HepG2 (cell line): ENCODE measurements around the gene DDOST.

Source experiments
- ATF2 ChIP-seq: sonication (generic); formaldehyde crosslinking; IDR thresholded peaks from 2 replicates; pipeline ENCODE4 v1.4.0; 2020; ENCODE audit warnings: missing genetic modification reagents
- ELK4 ChIP-seq: sonication (generic); formaldehyde crosslinking; IDR thresholded peaks from 2 replicates; pipeline ENCODE4 v1.9.0; 2021; ENCODE audit warnings: missing genetic modification reagents, borderline replicate concordance
- RFX3 ChIP-seq: IDR thresholded peaks from 2 replicates; pipeline ENCODE4 v1.6.1; 2016; ENCODE audit warnings: missing biosample characterization, missing genetic modification reagents
- ZNF20 ChIP-seq: sonication (generic); formaldehyde crosslinking; IDR thresholded peaks from 2 replicates; pipeline ENCODE4 v1.4.0; 2020; ENCODE audit warnings: mild to moderate bottlenecking, moderate library complexity, missing genetic modification reagents
- ZNF292 ChIP-seq: sonication (generic); formaldehyde crosslinking; IDR thresholded peaks from 2 replicates; pipeline ENCODE4 v1.8.1; 2022; ENCODE audit warnings: mild to moderate bottlenecking, low read depth, missing genetic modification reagents, borderline replicate concordance
- ZNF619 ChIP-seq: sonication (generic); formaldehyde crosslinking; IDR thresholded peaks from 2 replicates; pipeline ENCODE4 v1.4.0; 2020; ENCODE audit warnings: mild to moderate bottlenecking, missing genetic modification reagents
- ZSCAN31 ChIP-seq: sonication (generic); formaldehyde crosslinking; IDR thresholded peaks from 2 replicates; pipeline ENCODE4 v1.5.0; 2020; ENCODE audit warnings: low read depth, mild to moderate bottlenecking, missing genetic modification reagents
- TF ChIP-seq, protein P1 (sequence below): sonication (generic); formaldehyde crosslinking; IDR thresholded peaks from 2 replicates; pipeline ENCODE4 v1.5.0; 2020; ENCODE audit warnings: mild to moderate bottlenecking, missing genetic modification reagents, moderate library complexity
- TF ChIP-seq, protein P2 (sequence below), 2 experiments: fragments of 450-650 bp in 1 of 2; sonication (generic) in 1 of 2; formaldehyde crosslinking; IDR thresholded peaks; 2 replicates each; pipeline versions ENCODE4 v1.5.0 to v1.8.0; 2020 to 2022; ENCODE audit warnings: mild to moderate bottlenecking in 1 of 2, missing genetic modification reagents in 1 of 2

- TF ChIP-seq ZNF619: no peak
- TF ChIP-seq, protein P1, sequence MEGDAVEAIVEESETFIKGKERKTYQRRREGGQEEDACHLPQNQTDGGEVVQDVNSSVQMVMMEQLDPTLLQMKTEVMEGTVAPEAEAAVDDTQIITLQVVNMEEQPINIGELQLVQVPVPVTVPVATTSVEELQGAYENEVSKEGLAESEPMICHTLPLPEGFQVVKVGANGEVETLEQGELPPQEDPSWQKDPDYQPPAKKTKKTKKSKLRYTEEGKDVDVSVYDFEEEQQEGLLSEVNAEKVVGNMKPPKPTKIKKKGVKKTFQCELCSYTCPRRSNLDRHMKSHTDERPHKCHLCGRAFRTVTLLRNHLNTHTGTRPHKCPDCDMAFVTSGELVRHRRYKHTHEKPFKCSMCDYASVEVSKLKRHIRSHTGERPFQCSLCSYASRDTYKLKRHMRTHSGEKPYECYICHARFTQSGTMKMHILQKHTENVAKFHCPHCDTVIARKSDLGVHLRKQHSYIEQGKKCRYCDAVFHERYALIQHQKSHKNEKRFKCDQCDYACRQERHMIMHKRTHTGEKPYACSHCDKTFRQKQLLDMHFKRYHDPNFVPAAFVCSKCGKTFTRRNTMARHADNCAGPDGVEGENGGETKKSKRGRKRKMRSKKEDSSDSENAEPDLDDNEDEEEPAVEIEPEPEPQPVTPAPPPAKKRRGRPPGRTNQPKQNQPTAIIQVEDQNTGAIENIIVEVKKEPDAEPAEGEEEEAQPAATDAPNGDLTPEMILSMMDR (CRISPR knock-in tag): no peak
- no peak for TF ChIP-seq ATF2 (CRISPR knock-in tag)
- TF ChIP-seq, protein P2, sequence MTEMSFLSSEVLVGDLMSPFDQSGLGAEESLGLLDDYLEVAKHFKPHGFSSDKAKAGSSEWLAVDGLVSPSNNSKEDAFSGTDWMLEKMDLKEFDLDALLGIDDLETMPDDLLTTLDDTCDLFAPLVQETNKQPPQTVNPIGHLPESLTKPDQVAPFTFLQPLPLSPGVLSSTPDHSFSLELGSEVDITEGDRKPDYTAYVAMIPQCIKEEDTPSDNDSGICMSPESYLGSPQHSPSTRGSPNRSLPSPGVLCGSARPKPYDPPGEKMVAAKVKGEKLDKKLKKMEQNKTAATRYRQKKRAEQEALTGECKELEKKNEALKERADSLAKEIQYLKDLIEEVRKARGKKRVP (CRISPR knock-in tag; IDR thresholded peaks at IDR 0.05): no peak
- TF ChIP-seq ZNF292 (CRISPR knock-in tag): no peak
- no peak for TF ChIP-seq RFX3 (CRISPR knock-in tag)
- no peak for TF ChIP-seq ZNF20 (CRISPR knock-in tag)
- no peak for TF ChIP-seq ELK4 (CRISPR knock-in tag)
- no peak for TF ChIP-seq ZSCAN31 (CRISPR knock-in tag)
Observed at GRCh38 chr1:20689645-20690056, 28.5 kb upstream of the DDOST start.
